Nephron progenitor cell (in vitro differentiated cells): ENCODE measurements around the gene GLCCI1.
"Not testable (repeated sequence)": the region's sequence is repeated elsewhere in the genome, so short reads cannot be mapped to it uniquely, and the experiment has no call there.

Source experiments
- DNase-seq: peaks from one replicate; pipeline ENCODE4 v3.0.0; 2021
- H3K27ac Mint-ChIP-seq: 2 replicates; pipeline ENCODE4 v1.8.0; 2021; ENCODE audit warnings: mild to moderate bottlenecking, moderate library complexity, mixed read lengths
- H3K27me3 Mint-ChIP-seq: 2 replicates; pipeline ENCODE4 v1.8.0; 2021; ENCODE audit warnings: mild to moderate bottlenecking, low read depth, mixed read lengths; ENCODE audit not compliant: poor library complexity
- H3K36me3 Mint-ChIP-seq: 2 replicates; pipeline ENCODE4 v1.8.0; 2021; ENCODE audit warnings: low read depth, mixed read lengths
- H3K4me1 Mint-ChIP-seq: 2 replicates; pipeline ENCODE4 v1.8.0; 2021; ENCODE audit warnings: mixed read lengths
- H3K4me3 Mint-ChIP-seq: 2 replicates; pipeline ENCODE4 v1.8.0; 2021; ENCODE audit warnings: mild to moderate bottlenecking, moderate library complexity, mixed read lengths
- H3K9me3 Mint-ChIP-seq: 2 replicates; pipeline ENCODE4 v1.8.0; 2021; ENCODE audit warnings: mild to moderate bottlenecking, moderate library complexity, mixed read lengths
- TF ChIP-seq, protein P1 (sequence below): fragments of 200-600 bp; sonication (generic); IDR thresholded peaks from 2 replicates; pipeline ENCODE4 v1.5.0; 2021; ENCODE audit warnings: antibody characterized with exemption

Gene GLCCI1

GRCh38 chr7:8044761-8045430 is 76.3 kb downstream of the GLCCI1 start:
- Mint-ChIP-seq H3K4me3 (no peak overlapping the region), H3K4me1 (no peaks in the 10 kb centered on the region), H3K36me3 (peaks cover 75% of the 10 kb centered on the region), H3K27ac (no peak overlapping the region), H3K27me3 (peaks cover 2% of the 10 kb centered on the region), H3K9me3 (no peaks in the 10 kb centered on the region)
- TF ChIP-seq, protein P1, sequence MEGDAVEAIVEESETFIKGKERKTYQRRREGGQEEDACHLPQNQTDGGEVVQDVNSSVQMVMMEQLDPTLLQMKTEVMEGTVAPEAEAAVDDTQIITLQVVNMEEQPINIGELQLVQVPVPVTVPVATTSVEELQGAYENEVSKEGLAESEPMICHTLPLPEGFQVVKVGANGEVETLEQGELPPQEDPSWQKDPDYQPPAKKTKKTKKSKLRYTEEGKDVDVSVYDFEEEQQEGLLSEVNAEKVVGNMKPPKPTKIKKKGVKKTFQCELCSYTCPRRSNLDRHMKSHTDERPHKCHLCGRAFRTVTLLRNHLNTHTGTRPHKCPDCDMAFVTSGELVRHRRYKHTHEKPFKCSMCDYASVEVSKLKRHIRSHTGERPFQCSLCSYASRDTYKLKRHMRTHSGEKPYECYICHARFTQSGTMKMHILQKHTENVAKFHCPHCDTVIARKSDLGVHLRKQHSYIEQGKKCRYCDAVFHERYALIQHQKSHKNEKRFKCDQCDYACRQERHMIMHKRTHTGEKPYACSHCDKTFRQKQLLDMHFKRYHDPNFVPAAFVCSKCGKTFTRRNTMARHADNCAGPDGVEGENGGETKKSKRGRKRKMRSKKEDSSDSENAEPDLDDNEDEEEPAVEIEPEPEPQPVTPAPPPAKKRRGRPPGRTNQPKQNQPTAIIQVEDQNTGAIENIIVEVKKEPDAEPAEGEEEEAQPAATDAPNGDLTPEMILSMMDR = no peak
- no peak for DNase-seq

- H3K9me3 Mint-ChIP-seq, H3K4me1 Mint-ChIP-seq, DNase-seq, H3K27me3 Mint-ChIP-seq, H3K27ac Mint-ChIP-seq, H3K4me3 Mint-ChIP-seq: not testable (repeated sequence)
- H3K36me3 Mint-ChIP-seq = peaks cover 46% of the 10 kb centered on the region
These were observed 79.5 kb downstream of the GLCCI1 start for GRCh38 chr7:8048067-8048466.

- no peak for DNase-seq
- no peak overlapping the region for H3K27ac Mint-ChIP-seq
- no peak overlapping the region for H3K4me3 Mint-ChIP-seq
- H3K4me1 Mint-ChIP-seq = no peaks in the 10 kb centered on the region
- H3K36me3 Mint-ChIP-seq = peaks cover 30% of the 10 kb centered on the region
- H3K27me3 Mint-ChIP-seq = no peaks in the 10 kb centered on the region
- TF ChIP-seq, protein P1 = no peak
- H3K9me3 Mint-ChIP-seq = no peaks in the 10 kb centered on the region
These were observed 82.8 kb downstream of the GLCCI1 start for GRCh38 chr7:8051373-8051772.

DNA sequence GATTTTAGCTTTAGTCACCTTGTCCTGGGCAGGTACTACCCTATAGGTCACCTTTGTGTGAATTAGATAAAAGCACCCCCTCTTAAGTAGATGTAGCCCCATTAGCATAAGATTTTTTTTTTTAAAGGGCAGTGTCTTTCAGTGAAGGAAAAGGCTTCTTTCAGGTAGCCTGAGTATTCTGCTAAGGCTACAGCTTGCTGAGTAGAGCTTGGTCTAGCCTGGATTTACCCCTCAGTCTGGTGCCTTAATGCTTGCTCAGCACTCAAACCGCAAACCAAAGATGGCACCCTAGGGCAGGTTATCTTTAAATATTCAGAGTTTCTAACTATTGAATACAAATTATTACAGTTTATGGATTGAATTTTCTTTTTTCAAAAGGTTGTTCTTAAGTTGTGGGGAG is 83.4 kb downstream of the GLCCI1 start:
- Mint-ChIP-seq H3K4me3 (no peak overlapping the region), H3K27ac (no peak overlapping the region), H3K4me1 (no peaks in the 10 kb centered on the region), H3K36me3 (peaks cover 31% of the 10 kb centered on the region), H3K9me3 (no peaks in the 10 kb centered on the region), H3K27me3 (no peaks in the 10 kb centered on the region)
- TF ChIP-seq, protein P1 = no peak
- no peak for DNase-seq

GRCh38 chr7:8052824-8053223 is 84.2 kb downstream of the GLCCI1 start:
- Mint-ChIP-seq H3K4me1 (no peaks in the 10 kb centered on the region), H3K27me3 (no peaks in the 10 kb centered on the region), H3K36me3 (peaks cover 36% of the 10 kb centered on the region), H3K4me3 (no peak overlapping the region), H3K9me3 (no peaks in the 10 kb centered on the region), H3K27ac (no peak overlapping the region)
- DNase-seq = no peak
- TF ChIP-seq, protein P1 = no peak

DNA sequence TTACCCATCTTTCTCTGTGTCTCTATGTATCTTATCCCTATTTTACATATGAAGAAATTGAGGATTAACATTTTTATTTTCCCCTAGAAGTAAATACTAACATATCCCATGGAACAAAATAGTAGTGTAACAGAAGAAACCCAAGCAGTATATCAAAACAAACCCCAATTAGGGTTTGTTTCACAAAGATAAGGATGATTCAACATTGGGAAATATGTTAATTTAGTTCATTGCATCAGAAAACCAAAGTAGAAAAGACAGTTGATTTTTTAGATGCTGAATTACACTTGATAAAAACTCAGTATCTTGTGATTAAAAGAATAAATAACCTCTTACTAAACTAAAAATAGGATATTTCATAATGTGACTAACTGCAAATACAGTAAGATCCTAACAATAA is 87.8 kb downstream of the GLCCI1 start:
- H3K9me3 Mint-ChIP-seq = no peaks in the 10 kb centered on the region
- H3K4me1 Mint-ChIP-seq = no peaks in the 10 kb centered on the region
- no peaks in the 10 kb centered on the region for H3K27me3 Mint-ChIP-seq
- no peak overlapping the region for H3K4me3 Mint-ChIP-seq
- TF ChIP-seq, protein P1 = no peak
- no peak for DNase-seq
- no peak overlapping the region for H3K27ac Mint-ChIP-seq
- peaks cover 50% of the 10 kb centered on the region for H3K36me3 Mint-ChIP-seq
